GM18505 (cell line): Measurements from ENCODE around the gene UST.

Experiments
- ATAC-seq: cut with Tn5 transposase; IDR thresholded peaks from one replicate; pipeline ENCODE4 v1.9.1; 2021; ENCODE audit not compliant: unreplicated experiment
- POLR2A ChIP-seq: IDR thresholded peaks from 4 replicates; pipeline ENCODE4 v1.6.1; 2011; ENCODE audit warnings: borderline replicate concordance; ENCODE audit not compliant: insufficient read depth, insufficient read length; ENCODE audit errors: extremely low read depth

UST gene

DNA sequence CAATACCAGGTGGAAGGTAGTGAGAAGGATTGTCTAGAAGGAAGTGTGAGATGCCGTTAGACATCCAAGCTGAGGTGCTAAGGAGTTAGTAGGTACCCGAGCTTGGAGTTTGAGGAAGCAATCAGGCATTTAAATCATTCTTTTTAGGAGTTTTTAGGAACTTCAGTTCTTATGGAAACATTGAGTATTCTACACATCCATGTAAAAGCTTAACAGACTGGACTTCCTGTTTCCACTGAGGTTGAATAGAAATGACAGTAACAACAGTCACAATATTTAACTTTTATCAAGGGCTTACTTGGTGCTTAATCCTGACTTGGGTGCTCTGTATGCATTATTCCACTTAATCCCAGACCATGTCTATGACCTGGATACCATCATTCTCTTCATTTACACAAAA lies 136.4 kb downstream of the UST start:
- no peak for ATAC-seq
- TF ChIP-seq POLR2A: no peak

GRCh38 chr6:148884461-148884860 lies 137.6 kb downstream of the UST start:
- TF ChIP-seq POLR2A: no peak
- peak; percentile 93 for ATAC-seq

DNA sequence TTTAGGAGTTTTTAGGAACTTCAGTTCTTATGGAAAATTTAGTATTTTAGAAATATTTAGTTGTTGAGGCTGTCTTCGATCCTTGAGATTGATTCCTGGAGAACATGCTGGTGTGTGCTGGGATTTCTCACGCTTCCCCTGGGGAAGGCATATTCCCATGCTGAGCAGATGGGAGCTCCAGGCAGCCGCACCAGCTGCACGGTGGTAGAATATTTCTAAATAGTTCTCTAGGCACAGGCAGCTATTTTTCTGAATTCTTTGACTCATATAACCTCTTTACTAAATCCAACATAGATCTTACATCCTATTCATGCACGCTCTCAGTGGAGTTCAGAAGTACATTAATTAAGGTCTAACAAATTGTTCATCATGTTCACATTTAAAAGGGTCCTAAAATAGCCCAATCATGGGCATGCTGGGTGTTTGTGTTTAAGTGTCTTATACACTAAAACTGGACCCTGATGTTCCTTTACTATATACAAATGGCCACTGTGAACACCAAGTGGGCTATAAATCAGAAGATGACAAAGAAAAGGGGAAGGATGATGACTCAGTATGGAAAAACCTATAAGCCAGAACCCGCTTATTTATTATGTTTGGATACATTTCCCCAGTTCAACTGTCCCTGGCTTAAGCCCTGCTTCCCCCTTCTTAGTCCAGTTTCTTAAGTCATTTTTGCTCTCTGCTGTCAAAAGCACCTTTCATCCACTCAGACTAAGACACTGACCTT lies 138.5 kb downstream of the UST start:
- TF ChIP-seq POLR2A: no peak
- ATAC-seq: no peak

- no peak for TF ChIP-seq POLR2A
- no peak for ATAC-seq
These were observed 139.4 kb downstream of the UST start for GRCh38 chr6:148885925-148886845.

- ATAC-seq: no peak
- TF ChIP-seq POLR2A: no peak
These were observed 140.4 kb downstream of the UST start for GRCh38 chr6:148887181-148887580.

GRCh38 chr6:148888856-148889255 lies 142.0 kb downstream of the UST start:
- TF ChIP-seq POLR2A: no peak
- no peak for ATAC-seq

DNA sequence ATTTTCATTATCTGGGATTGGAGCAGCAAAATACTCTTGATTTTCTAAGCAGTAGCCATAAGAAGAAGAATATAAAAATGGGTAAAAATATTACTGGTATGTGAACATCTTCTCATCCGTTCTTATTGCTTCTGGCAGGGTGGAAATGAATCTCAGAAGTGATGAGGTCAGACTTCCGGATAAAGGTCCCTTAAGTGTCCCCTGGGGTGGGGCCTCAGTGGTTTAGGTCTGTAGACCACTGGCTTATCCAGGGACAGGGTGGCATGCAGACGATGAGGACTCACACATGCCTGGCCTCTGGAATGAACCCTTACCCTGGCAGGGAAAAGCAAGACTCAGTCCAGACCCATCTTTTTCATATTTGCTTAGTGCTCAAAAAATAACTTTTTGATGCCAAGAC lies 143.3 kb downstream of the UST start:
- TF ChIP-seq POLR2A: no peak
- ATAC-seq: no peak

DNA sequence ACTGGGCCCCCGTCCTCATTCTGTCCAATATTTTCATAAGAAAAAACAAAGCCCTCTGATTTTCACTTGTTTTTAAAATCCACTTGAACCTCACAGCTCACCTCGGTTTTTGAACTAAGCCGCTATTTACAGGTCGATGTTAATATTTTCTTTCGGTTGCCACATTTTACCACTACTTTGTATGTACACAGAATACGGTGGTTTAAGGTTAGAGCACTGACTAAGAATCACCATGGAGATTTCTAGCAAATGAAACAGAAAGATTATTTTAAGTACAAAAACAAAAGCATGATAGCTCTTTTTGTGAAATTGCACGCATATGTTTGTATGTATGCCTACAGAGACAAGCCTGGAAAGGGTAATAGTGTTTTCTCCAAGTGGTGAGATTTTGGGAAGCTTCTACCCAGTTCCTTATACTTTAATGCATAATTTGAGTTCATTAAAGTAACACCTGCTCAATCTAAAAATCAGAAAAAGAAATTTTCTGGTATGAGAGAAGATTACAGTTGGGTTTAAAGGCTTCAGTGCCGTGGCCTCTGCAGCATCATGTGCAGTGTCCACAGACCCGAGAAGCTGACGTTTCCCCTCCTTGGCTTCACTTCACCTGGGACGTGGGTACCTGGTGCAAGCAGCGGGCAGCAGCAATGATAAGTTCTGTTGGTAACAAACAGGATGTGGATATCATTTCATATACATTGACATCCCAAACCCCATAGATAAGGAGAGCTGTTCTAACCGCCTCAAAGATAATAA lies 144.0 kb downstream of the UST start:
- no peak for TF ChIP-seq POLR2A
- ATAC-seq: no peak

DNA sequence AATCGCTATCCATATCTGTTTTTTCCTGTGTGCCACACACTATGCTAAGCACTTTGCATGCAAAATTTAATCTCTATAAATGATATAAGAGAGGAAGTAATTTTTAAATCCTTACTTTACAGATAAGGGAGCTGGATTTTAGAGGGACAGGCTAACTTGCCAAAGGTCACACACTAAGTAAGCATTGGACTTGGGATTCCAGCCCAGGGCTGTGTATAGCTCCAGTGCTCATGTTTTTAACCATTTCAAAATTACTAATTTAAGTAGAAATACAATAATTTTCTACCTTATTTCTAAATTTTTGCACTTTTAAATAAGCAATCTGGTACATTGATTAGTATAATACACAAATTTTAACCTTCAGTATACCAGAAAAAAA lies 144.6 kb downstream of the UST start:
- no peak for TF ChIP-seq POLR2A
- ATAC-seq: no peak

GRCh38 chr6:148892247-148892646 lies 145.4 kb downstream of the UST start:
- no peak for ATAC-seq
- no peak for TF ChIP-seq POLR2A

- no peak for ATAC-seq
- no peak for TF ChIP-seq POLR2A
These were observed 146.2 kb downstream of the UST start for GRCh38 chr6:148893073-148893472.

DNA sequence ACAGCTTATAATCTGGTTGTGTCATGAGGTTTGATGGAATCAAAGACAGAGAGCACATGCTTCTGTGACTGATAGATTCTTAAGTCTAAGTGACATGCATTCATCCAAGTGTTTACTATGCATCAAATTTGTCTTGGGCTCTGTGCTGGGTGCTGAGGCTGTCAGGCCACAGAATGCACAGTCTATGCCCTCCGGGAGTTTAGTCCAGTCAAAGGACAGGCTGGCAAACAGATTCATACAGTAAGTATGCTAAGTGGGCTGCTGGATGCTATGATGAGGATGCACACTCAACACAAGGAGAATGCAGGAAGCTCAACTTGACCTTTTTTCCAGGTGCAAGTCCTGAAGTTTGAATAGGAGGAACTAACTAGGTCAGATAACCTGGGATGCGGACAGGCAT lies 146.7 kb downstream of the UST start:
- no peak for ATAC-seq
- no peak for TF ChIP-seq POLR2A

- ATAC-seq: no peak
- no peak for TF ChIP-seq POLR2A
These were observed 151.7 kb downstream of the UST start for GRCh38 chr6:148898376-148899014.
